ENCODE data around the gene ALOX12. TPM values are rescaled to one million over a fixed set of nuclear protein-coding genes. Genes with fewer than 3 reads are reported as not detected.
A peak's percentile ranks its signal among the peaks of the same experiment; 100 is the strongest.

Gene ALOX12
- total RNA-seq, 1 donor from 2014 or later = 0.98 TPM

- TF ChIP-seq, protein P1, sequence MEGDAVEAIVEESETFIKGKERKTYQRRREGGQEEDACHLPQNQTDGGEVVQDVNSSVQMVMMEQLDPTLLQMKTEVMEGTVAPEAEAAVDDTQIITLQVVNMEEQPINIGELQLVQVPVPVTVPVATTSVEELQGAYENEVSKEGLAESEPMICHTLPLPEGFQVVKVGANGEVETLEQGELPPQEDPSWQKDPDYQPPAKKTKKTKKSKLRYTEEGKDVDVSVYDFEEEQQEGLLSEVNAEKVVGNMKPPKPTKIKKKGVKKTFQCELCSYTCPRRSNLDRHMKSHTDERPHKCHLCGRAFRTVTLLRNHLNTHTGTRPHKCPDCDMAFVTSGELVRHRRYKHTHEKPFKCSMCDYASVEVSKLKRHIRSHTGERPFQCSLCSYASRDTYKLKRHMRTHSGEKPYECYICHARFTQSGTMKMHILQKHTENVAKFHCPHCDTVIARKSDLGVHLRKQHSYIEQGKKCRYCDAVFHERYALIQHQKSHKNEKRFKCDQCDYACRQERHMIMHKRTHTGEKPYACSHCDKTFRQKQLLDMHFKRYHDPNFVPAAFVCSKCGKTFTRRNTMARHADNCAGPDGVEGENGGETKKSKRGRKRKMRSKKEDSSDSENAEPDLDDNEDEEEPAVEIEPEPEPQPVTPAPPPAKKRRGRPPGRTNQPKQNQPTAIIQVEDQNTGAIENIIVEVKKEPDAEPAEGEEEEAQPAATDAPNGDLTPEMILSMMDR (conservative IDR thresholded peaks at IDR 0.05; ENCODE audit: low read depth, low read length) = no peak
- no peak for DNase-seq (ENCODE audit: low read depth)
- no peak overlapping the region for H3K4me3 ChIP-seq (ENCODE audit: low read depth, low read length)
Observed at GRCh38 chr17:6994118-6994598, 1.7 kb upstream of the ALOX12 start.

- no peak overlapping the region for H3K4me3 ChIP-seq (ENCODE audit: low read depth, low read length)
- TF ChIP-seq, protein P1 (conservative IDR thresholded peaks at IDR 0.05; ENCODE audit: low read depth, low read length) = no peak
- DNase-seq (ENCODE audit: low read depth) = no peak
Observed at GRCh38 chr17:6994666-6995256, 1.1 kb upstream of the ALOX12 start.

GRCh38 chr17:6996256-6997011 lies 585 bp downstream of the ALOX12 start:
- TF ChIP-seq, protein P1 (conservative IDR thresholded peaks at IDR 0.05; ENCODE audit: low read depth, low read length) = no peak

GRCh38 chr17:6997171-6997570 lies 1.3 kb downstream of the ALOX12 start:
- TF ChIP-seq, protein P1 (conservative IDR thresholded peaks at IDR 0.05; ENCODE audit: low read depth, low read length) = no peak
- no peak for DNase-seq (ENCODE audit: low read depth)
- H3K4me3 ChIP-seq (ENCODE audit: low read depth, low read length) = no peak overlapping the region

More at GRCh38 chr17:6996256-6997011, 585 bp downstream of the ALOX12 start:
- no peak for DNase-seq (ENCODE audit: low read depth)
- H3K4me3 ChIP-seq (ENCODE audit: low read depth, low read length) = no peak overlapping the region

DNA sequence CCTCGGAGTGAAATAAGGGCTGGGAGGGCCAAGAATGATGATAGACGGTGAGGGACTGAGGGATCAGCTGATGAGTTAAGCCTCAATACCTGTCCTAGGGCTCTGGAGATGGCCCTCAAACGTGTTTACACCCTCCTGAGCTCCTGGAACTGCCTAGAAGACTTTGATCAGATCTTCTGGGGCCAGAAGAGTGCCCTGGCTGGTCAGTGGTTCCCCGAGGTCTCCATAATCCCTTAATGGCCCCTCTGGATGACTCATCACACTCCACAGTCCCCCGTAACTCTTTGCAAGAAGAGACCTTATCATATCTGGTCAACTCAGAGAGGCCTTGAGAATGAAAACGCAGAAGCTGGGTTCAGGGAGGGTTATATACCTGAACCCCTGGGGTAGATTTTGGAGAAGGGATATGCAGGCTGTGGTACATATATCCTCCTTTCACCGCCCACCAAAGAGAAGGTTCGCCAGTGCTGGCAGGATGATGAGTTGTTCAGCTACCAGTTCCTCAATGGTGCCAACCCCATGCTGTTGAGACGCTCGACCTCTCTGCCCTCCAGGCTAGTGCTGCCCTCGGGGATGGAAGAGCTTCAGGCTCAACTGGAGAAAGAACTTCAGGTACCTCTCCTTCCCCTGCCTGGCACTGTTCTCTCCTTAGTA lies 3.1 kb downstream of the ALOX12 start:
- DNase-seq (ENCODE audit: low read depth) = no peak
- TF ChIP-seq, protein P1 (conservative IDR thresholded peaks at IDR 0.05; ENCODE audit: low read depth, low read length) = no peak
- no peak overlapping the region for H3K4me3 ChIP-seq (ENCODE audit: low read depth, low read length)

DNA sequence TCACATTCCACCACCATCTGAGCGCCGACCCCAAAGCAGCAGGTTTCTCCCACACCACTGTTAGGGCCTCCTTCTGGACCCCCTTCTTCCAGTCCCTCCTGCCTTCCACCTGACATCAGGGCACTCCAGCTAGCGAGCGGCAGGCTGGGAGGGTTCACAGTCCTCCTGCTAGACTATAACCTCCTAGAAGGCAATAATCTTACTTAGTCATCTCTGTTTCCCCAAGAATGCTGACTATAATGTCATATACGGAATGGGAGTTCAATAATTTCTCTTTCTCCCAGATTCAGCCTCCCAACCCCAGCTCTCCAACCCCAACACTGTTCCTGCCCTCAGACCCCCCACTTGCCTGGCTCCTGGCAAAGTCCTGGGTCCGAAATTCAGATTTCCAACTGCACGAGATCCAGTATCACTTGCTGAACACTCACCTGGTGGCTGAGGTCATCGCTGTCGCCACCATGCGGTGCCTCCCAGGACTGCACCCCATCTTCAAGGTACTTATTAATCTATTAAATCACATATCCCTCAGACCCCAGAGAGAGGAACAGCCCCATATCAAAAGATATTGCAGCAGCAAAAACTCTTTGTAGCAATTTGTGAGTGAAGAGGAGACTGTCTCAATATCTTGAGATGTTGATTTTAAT lies 5.6 kb downstream of the ALOX12 start:
- no peak overlapping the region for H3K4me3 ChIP-seq (ENCODE audit: low read depth, low read length)
- no peak for DNase-seq (ENCODE audit: low read depth)
- TF ChIP-seq, protein P1 (conservative IDR thresholded peaks at IDR 0.05; ENCODE audit: low read depth, low read length) = peak; percentile 70

All from epithelial cell of proximal tubule (primary cell).